Neural progenitor cell (in vitro differentiated cells): ENCODE measurements around the gene NDUFS1.

Experiments used
- EZH2 ChIP-seq: fragments of 200-600 bp; sonication (generic); IDR thresholded peaks from 2 replicates; pipeline ENCODE4 v1.6.1; 2017; ENCODE audit warnings: antibody characterized with exemption, mild to moderate bottlenecking, moderate library complexity
- EZH2phosphoT487 ChIP-seq: fragments of 200-600 bp; sonication (generic); IDR thresholded peaks from 2 replicates; pipeline ENCODE4 v1.6.1; 2017; ENCODE audit warnings: antibody characterized with exemption
- TF ChIP-seq, protein P1 (sequence below): fragments of 200-600 bp; sonication (generic); IDR thresholded peaks from 2 replicates; pipeline ENCODE4 v1.5.1; 2017; ENCODE audit warnings: antibody characterized with exemption, mild to moderate bottlenecking

DNA sequence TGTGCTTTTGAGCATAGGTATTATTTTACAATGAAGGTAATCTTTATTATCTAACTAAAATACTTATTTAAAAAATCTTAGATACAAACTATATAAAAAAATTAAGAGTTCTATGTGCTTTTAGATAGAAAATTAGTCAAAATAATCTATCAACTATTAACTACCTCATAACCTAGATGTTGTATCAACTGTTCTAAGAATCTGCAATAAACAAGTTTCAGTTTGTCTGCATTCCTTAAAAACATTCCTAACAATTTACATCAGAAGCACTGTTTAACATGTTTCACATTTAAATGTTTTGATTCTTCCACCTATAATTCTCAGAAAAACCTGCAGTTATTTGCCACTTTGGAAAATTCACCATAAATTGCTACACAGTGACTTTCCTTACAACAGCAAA lies 33.3 kb downstream of the NDUFS1 start:
- TF ChIP-seq, protein P1, sequence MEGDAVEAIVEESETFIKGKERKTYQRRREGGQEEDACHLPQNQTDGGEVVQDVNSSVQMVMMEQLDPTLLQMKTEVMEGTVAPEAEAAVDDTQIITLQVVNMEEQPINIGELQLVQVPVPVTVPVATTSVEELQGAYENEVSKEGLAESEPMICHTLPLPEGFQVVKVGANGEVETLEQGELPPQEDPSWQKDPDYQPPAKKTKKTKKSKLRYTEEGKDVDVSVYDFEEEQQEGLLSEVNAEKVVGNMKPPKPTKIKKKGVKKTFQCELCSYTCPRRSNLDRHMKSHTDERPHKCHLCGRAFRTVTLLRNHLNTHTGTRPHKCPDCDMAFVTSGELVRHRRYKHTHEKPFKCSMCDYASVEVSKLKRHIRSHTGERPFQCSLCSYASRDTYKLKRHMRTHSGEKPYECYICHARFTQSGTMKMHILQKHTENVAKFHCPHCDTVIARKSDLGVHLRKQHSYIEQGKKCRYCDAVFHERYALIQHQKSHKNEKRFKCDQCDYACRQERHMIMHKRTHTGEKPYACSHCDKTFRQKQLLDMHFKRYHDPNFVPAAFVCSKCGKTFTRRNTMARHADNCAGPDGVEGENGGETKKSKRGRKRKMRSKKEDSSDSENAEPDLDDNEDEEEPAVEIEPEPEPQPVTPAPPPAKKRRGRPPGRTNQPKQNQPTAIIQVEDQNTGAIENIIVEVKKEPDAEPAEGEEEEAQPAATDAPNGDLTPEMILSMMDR, result no peak
- TF ChIP-seq EZH2phosphoT487 (no peak), EZH2 (no peak)
